Astrocyte of the cerebellum (primary cell): Measurements from ENCODE around the gene MRPL9.

Experiments
- DNase-seq: peaks from one replicate; pipeline ENCODE4 v3.0.0-alpha.2; 2011; ENCODE audit warnings: low read depth
- H3K4me3 ChIP-seq: 2 replicates; pipeline ENCODE4 v1.5.1; 2011; ENCODE audit warnings: mild to moderate bottlenecking, low read depth, low read length, moderate library complexity
- in situ Hi-C: cut with HindIII; loops from 2 replicates; pipeline ENCODE4 v1.10.0; 2017; ENCODE audit warnings: low sequenced_read_pairs
- TF ChIP-seq, protein P1 (sequence below): IDR thresholded peaks from 2 replicates; pipeline ENCODE4 v1.5.1; 2012; ENCODE audit warnings: low read length, low read depth, moderate library complexity, mild to moderate bottlenecking; ENCODE audit errors: missing control alignments

The MRPL9 gene

DNA sequence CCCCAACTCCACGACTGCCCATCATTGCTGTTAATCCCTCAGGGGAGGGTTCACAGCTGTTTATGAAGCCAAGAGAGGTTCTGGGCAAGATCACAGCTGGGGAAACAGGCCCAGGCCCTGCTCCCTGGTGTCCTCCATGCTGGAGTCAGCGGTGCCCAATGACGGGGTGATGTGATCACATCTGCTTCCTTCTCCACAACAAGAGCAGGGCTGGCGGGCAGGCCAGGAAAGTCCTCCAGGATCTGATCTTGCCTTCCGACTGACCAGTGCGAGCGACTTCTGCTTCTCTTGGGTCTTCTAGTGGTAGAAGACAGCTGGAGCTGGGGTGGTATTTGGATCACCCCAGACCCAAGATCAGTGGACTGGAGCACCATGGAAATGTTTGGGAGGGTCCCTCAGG is 42.9 kb upstream of the MRPL9 start:
- in situ Hi-C loops = no loop called here
- no peak overlapping the region for H3K4me3 ChIP-seq
- TF ChIP-seq, protein P1, sequence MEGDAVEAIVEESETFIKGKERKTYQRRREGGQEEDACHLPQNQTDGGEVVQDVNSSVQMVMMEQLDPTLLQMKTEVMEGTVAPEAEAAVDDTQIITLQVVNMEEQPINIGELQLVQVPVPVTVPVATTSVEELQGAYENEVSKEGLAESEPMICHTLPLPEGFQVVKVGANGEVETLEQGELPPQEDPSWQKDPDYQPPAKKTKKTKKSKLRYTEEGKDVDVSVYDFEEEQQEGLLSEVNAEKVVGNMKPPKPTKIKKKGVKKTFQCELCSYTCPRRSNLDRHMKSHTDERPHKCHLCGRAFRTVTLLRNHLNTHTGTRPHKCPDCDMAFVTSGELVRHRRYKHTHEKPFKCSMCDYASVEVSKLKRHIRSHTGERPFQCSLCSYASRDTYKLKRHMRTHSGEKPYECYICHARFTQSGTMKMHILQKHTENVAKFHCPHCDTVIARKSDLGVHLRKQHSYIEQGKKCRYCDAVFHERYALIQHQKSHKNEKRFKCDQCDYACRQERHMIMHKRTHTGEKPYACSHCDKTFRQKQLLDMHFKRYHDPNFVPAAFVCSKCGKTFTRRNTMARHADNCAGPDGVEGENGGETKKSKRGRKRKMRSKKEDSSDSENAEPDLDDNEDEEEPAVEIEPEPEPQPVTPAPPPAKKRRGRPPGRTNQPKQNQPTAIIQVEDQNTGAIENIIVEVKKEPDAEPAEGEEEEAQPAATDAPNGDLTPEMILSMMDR = no peak
- DNase-seq = no peak

DNA sequence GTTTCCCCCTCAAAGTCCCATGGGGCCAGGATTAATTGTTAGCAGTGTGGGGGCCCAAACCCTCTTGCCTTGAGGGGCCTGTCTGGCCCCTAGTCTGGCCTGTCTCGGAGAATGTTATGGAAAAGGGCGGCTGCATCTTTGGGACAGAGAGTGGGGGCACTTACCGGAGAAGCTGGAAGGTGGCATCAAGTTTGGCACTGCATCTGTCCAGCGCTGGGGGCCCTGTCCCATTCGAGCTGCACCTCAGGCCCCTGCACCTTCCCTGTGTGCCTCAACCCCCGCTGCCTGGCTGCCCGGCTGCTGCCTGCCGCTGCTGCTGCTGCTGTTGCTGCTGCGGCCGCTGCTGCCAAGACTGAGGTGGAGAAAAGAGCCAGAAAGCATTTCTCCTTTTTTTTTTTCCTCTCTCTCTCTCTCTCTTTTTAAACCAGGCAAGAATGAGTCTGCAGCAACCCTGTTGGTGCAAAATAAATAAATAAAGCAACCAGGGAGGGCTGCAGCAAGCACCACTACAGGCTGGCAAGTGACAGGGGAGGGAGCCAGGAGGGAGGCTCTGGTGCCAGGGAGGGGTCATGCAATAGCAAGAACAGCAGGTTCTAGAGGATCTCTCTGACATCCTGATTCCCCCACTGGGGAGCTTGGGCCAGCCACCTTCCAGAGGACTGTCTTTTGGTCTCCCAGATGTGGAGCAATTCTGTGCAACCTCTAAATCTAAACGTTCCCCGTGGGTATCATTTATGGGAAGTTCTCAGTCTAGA is 41.9 kb upstream of the MRPL9 start, which contains the start of gene LINGO4:
Gene LINGO4, minus strand, starts transcription at position 354 of the 755 bp plus-strand sequence. CDS start 2,715 bp downstream, outside the sequence.
- TF ChIP-seq, protein P1 = no peak
- no peak for DNase-seq
- H3K4me3 ChIP-seq = no peak within 1 kb of the TSS
- in situ Hi-C loops = no loop called here

DNA sequence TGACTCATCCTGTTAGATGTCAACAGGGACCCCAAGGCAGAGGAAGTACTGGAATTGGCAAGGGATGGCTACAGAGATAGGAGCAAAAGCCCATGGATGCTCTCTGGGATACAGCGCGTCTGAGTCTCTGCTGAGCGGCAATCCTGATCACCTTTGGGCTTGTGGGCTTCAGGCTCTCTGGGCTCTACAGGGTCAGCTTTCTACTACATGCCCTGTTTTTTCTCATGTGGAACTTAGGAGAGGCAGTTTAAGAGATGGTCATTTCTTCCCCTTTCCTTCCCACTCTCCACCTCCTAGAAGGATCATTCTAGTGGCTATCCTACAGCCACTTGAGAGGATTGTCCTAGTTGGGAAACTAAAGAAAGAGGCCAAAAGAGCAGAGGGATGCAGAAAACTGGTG is 40.6 kb upstream of the MRPL9 start:
- TF ChIP-seq, protein P1 = no peak
- DNase-seq = no peak
- H3K4me3 ChIP-seq = no peak overlapping the region
- in situ Hi-C loops = no loop called here

DNA sequence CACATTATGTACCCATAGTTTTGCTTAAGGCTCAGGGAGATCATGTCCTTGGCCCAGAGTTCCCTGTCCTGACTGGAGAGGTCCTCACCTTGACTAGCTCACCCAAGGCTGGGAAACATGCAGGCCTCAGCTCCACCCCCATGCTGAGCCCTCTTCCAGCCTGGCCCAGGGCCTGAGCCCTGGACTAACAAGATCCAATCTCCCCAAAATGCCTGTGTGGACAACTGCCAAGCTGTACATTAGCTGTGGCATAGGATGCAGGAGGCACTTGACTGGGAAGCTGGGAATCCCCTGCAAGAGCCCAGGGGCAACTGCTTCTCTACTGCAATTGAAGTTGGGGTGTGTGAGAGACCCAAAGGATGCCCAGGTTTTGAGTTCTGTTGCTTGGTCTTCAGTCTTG is 39.9 kb upstream of the MRPL9 start:
- in situ Hi-C loops = no loop called here
- TF ChIP-seq, protein P1 = no peak
- no peak for DNase-seq
- no peak overlapping the region for H3K4me3 ChIP-seq

DNA sequence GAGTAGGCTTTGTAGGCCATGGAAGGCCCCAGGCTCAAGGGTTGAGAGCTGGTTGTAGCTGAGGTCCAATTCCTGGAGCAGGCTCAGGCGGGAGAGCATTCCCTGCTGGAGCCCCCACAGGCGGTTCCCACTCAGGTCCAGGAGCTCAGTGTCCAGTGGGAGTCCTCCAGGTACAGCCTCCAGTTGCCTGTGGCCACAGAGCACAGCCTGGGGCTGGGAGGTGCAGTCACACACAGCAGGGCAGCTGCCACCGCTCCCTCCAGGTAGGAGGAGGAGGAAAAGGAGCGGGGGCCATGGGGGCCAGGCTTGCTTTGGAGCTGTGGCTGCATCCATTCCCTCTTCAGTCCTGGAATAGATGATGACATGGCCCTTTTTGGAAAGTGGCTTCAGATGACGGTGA is 39.1 kb upstream of the MRPL9 start:
- in situ Hi-C loops = no loop called here
- H3K4me3 ChIP-seq = no peak overlapping the region
- DNase-seq = no peak
- TF ChIP-seq, protein P1 = no peak

DNA sequence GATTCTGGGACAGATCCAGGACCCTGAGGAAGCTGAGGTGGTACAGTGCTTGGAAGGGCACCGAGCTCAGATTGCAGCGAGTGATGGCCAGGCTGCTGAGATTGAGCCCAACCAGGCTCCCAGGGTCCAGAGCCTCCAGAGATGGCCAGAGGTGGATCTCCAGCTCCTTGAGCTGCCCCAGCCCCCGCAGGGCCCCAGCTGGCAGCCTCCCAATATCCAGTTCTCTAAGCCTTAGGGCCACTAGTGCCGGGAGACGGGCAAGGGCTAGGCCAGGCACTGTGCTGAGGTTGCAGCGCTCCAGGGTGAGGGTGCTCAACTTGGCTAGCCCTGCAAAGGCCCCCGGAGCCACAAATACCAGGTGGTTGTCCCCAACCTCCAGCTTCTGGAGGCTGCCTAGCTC is 38.5 kb upstream of the MRPL9 start:
- DNase-seq = no peak
- in situ Hi-C loops = no loop called here
- no peak overlapping the region for H3K4me3 ChIP-seq
- TF ChIP-seq, protein P1 = no peak
